HAP-1 (cell line): Measurements from ENCODE around the gene SLC46A3.
"Not testable (repeated sequence)": the region's sequence is repeated elsewhere in the genome, so short reads cannot be mapped to it uniquely, and the experiment has no call there.

Experiments used
- DNase-seq, 2 experiments: peaks; one replicate each; pipeline ENCODE4 v3.0.0-alpha.2; 2016 to 2020; ENCODE audit warnings: low spot score in 2 of 2
- H3K27me3 ChIP-seq: fragments of 250-450 bp; sonication (Bioruptor Pico); 2 replicates; pipeline ENCODE4 v1.5.1; 2020; ENCODE audit warnings: low read depth, mild to moderate bottlenecking, moderate library complexity
- H3K36me3 ChIP-seq: fragments of 250-450 bp; sonication (Bioruptor Pico); replicated peaks from 2 replicates; pipeline ENCODE4 v1.5.1; 2020; ENCODE audit warnings: mild to moderate bottlenecking
- H3K4me1 ChIP-seq: fragments of 250-450 bp; sonication (Bioruptor Pico); 2 replicates; pipeline ENCODE4 v1.5.1; 2020; ENCODE audit warnings: mild to moderate bottlenecking
- H3K4me3 ChIP-seq: fragments of 250-450 bp; sonication (Bioruptor Pico); 2 replicates; pipeline ENCODE4 v1.5.1; 2020; ENCODE audit warnings: mild to moderate bottlenecking, moderate library complexity
- H3K9me3 ChIP-seq: fragments of 250-450 bp; sonication (Bioruptor Pico); 2 replicates; pipeline ENCODE4 v1.5.1; 2020; ENCODE audit warnings: mild to moderate bottlenecking, moderate library complexity
- in situ Hi-C: fragments of 300-500 bp; cut with MboI; formaldehyde crosslinking; loops from 3 replicates; pipeline ENCODE4 v1.14.3; 2020; ENCODE audit warnings: low sequenced_read_pairs, inconsistent platforms, mixed read lengths

SLC46A3 gene

DNA sequence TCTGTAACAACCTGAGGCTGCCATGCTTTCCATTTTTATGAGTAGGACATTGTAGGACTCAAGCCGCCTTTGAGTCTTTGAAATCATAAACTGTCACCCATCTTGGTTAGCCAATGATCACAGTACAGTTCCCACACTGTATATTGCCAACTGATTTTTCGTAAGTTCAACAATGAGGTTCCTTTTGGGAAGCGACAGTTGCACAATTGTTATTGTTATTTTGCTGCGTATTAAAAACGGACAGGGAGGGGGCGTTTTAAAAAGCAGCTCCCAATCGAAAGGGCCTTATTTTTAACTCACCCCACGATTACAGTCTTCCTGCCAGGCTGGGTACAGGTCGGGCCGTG is 601 bp downstream of the SLC46A3 start:
- Histone ChIP-seq H3K36me3 (no peaks in the 10 kb centered on the region), H3K9me3 (no peaks in the 10 kb centered on the region), H3K4me3 (peak overlapping the region; percentile 54), H3K4me1 (peaks cover 3% of the 10 kb centered on the region; the same call in 1 of the 2 replicates), H3K27me3 (no peaks in the 10 kb centered on the region)
- in situ Hi-C loops: no loop called here
- no peak for DNase-seq

DNA sequence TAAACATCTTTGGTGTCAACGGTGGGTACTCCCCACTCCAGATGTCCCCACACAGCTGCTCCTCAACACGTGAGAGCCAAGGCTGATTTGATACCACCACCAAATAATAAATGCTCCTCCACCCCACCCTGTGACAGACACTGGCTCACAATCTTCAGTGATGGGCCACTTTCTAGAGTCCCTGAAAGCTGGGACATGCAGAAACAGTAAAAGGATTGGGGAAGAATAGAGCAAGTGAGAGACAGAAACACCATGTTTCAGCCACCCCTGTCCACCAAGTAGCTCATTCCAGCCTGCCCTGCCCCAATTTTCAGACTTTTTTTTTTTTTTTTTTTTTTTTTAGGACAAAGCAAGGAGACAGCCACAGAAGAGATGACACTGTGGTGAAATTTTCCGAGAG is 1.6 kb downstream of the SLC46A3 start:
- Histone ChIP-seq H3K4me1 (peaks cover 3% of the 10 kb centered on the region; the same call in 1 of the 2 replicates), H3K4me3 (no peak overlapping the region), H3K36me3 (no peaks in the 10 kb centered on the region), H3K9me3 (no peaks in the 10 kb centered on the region), H3K27me3 (no peaks in the 10 kb centered on the region)
- DNase-seq: no peak
- in situ Hi-C loops: no loop called here

GRCh38 chr13:28716511-28716910 is 2.3 kb downstream of the SLC46A3 start:
- Histone ChIP-seq H3K4me3 (no peak overlapping the region), H3K27me3 (no peaks in the 10 kb centered on the region), H3K9me3 (no peaks in the 10 kb centered on the region), H3K4me1 (peaks cover 3% of the 10 kb centered on the region; the same call in 1 of the 2 replicates), H3K36me3 (no peaks in the 10 kb centered on the region)
- no peak for DNase-seq
- in situ Hi-C loops: no loop called here

DNA sequence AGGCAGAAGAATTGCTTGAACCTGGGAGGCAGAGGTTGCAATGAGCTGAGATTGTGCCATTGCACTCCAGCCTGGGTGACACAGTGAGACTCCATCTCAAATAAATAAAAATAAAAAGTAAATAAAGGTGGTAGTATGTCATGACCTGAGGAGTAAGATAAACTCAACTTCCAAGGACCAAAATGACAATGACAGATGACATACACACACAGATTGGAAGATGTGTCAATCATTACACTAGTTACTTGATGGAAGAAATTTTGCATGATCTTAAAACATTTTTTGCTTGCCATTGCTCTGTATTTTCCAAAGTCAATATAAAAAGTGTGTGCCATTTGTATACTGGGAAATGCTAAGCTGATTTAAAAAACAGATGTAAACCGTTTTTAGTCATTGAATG is 4.1 kb downstream of the SLC46A3 start:
- Histone ChIP-seq H3K9me3 (no peaks in the 10 kb centered on the region), H3K27me3 (no peaks in the 10 kb centered on the region), H3K4me1 (peaks cover 3% of the 10 kb centered on the region; the same call in 1 of the 2 replicates), H3K4me3 (no peak overlapping the region), H3K36me3 (no peaks in the 10 kb centered on the region)
- DNase-seq: no peak
- in situ Hi-C loops: no loop called here

DNA sequence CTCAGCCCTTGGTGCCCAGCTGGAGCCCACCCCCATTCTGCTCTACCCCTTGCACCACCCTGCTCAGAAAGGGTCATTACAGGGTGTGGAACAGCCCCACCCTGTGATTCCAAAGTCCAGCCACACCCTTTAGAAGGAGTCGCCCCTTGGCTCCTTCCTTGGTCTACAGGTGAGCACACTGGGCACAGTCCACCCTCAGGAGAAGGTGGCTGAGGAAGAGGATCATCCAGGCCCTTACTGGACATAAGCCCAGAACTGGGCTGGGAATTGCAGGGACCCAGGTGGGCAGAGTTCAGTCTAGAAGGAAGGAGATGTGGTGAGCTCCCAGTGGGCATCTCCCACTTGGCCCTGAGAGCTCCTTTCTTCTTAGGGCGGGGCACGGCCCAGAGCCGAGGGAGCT is 8.6 kb downstream of the SLC46A3 start:
- no peak for DNase-seq
- Histone ChIP-seq H3K4me1 (peaks cover 6% of the 10 kb centered on the region; the same call in 1 of the 2 replicates), H3K27me3 (no peaks in the 10 kb centered on the region), H3K4me3 (no peak overlapping the region), H3K9me3 (no peaks in the 10 kb centered on the region), H3K36me3 (no peaks in the 10 kb centered on the region)
- in situ Hi-C loops: no loop called here

- H3K36me3 ChIP-seq: no peaks in the 10 kb centered on the region
- H3K4me1 ChIP-seq: peaks cover 6% of the 10 kb centered on the region; the same call in 1 of the 2 replicates
- H3K4me3 ChIP-seq: no peak overlapping the region
- H3K9me3 ChIP-seq: no peaks in the 10 kb centered on the region
- peak; percentile 27 to 33 for DNase-seq
- H3K27me3 ChIP-seq: no peaks in the 10 kb centered on the region
- in situ Hi-C loops: no loop called here
Measured at GRCh38 chr13:28707629-28708427, 10.9 kb downstream of the SLC46A3 start.

DNA sequence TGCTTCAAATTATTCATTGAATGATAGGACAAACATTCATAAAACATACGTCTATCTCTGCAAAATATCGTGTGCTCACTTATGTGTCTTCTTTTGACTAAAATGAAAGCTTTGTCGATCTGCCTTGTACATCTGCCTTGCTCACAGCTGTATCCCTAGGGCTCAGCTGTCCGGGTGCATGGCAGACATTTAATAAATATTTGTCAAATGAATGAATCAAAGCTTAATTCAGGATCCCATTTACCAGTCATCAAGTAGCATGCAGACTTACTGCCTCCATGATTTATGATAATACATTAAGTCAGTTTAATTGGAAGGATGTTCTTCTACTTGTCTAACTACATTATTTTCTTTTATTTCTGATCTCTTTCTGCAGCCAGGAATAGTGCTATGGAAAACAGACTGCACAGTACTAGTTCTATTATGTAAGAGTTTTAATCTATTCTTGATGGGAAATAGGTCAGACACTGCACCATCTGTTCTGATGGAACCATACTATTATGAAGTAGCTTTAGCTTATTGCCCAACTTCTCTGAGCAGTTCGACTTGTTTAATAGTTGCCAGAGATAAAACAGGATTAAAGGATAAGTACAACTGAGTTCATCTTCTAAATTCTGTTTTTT is 13.2 kb downstream of the SLC46A3 start:
- H3K4me1 ChIP-seq: peaks cover 6% of the 10 kb centered on the region; the same call in 1 of the 2 replicates
- DNase-seq: no peak
- H3K4me3 ChIP-seq: no peak overlapping the region
- no peaks in the 10 kb centered on the region for H3K36me3 ChIP-seq
- no peaks in the 10 kb centered on the region for H3K9me3 ChIP-seq
- no peaks in the 10 kb centered on the region for H3K27me3 ChIP-seq
- in situ Hi-C loops: no loop called here

DNA sequence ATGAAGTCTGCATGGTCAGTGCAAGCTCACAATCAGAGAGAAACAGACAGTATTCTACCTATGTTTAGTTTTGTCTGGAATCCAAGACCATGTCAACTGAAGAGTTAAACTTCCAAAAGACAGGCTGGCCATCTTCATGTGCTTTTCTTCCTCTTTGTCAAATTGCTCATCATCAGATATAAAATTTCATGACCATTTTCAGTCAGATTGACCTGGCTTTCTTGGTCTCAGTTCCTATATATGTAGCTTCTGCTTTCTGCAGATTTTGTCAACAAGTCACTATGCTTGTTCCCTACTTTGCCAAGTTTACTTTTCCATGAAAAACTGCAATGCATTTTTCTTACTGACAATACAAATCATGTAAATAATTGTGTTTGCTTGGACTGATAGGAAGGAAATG is 13.9 kb downstream of the SLC46A3 start:
- in situ Hi-C loops: no loop called here
- peaks cover 6% of the 10 kb centered on the region; the same call in 1 of the 2 replicates for H3K4me1 ChIP-seq
- H3K36me3 ChIP-seq: no peaks in the 10 kb centered on the region
- no peak overlapping the region for H3K4me3 ChIP-seq
- no peaks in the 10 kb centered on the region for H3K27me3 ChIP-seq
- no peaks in the 10 kb centered on the region for H3K9me3 ChIP-seq
- DNase-seq: no peak

GRCh38 chr13:28704282-28704681 is 14.5 kb downstream of the SLC46A3 start:
- H3K36me3 ChIP-seq: no peaks in the 10 kb centered on the region
- no peaks in the 10 kb centered on the region for H3K9me3 ChIP-seq
- in situ Hi-C loops: no loop called here
- H3K27me3 ChIP-seq: no peaks in the 10 kb centered on the region
- H3K4me1 ChIP-seq: peaks cover 6% of the 10 kb centered on the region; the same call in 1 of the 2 replicates
- no peak for DNase-seq
- H3K4me3 ChIP-seq: no peak overlapping the region

DNA sequence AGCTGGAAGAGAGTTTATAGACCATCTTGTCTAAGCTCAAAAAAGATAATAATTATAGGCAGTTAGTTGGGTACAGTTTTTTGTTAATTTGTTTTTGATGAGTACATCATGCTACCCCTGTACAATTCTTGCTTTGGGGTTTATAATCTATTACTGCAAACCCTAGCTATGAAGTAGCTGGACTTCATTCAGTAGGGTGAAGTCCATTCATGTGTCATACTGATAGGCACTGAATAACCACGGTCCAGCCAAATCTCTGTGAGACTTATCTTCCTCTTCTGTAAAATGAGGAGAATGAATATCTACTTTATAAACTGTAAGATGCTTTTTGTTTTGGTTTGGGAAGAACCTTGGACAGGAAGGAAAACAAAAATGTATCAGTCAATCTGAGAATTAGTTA is 19.5 kb downstream of the SLC46A3 start:
- Histone ChIP-seq H3K27me3 (no peaks in the 10 kb centered on the region), H3K4me1 (peaks cover 2% of the 10 kb centered on the region; the same call in 1 of the 2 replicates)
- in situ Hi-C loops: no loop called here

GRCh38 chr13:28697441-28697840 is 21.3 kb downstream of the SLC46A3 start:
- H3K4me1 ChIP-seq: peaks cover 11% of the 10 kb centered on the region
- in situ Hi-C loops: no loop called here
- H3K36me3 ChIP-seq: no peaks in the 10 kb centered on the region
- H3K9me3 ChIP-seq: no peaks in the 10 kb centered on the region
- no peak for DNase-seq
- no peaks in the 10 kb centered on the region for H3K27me3 ChIP-seq
- H3K4me3 ChIP-seq: no peak overlapping the region

More for the DNA sequence above, 19.5 kb downstream of the SLC46A3 start:
- Histone ChIP-seq H3K9me3 (no peaks in the 10 kb centered on the region), H3K4me3 (no peak overlapping the region), H3K36me3 (no peaks in the 10 kb centered on the region)
- no peak for DNase-seq

DNA sequence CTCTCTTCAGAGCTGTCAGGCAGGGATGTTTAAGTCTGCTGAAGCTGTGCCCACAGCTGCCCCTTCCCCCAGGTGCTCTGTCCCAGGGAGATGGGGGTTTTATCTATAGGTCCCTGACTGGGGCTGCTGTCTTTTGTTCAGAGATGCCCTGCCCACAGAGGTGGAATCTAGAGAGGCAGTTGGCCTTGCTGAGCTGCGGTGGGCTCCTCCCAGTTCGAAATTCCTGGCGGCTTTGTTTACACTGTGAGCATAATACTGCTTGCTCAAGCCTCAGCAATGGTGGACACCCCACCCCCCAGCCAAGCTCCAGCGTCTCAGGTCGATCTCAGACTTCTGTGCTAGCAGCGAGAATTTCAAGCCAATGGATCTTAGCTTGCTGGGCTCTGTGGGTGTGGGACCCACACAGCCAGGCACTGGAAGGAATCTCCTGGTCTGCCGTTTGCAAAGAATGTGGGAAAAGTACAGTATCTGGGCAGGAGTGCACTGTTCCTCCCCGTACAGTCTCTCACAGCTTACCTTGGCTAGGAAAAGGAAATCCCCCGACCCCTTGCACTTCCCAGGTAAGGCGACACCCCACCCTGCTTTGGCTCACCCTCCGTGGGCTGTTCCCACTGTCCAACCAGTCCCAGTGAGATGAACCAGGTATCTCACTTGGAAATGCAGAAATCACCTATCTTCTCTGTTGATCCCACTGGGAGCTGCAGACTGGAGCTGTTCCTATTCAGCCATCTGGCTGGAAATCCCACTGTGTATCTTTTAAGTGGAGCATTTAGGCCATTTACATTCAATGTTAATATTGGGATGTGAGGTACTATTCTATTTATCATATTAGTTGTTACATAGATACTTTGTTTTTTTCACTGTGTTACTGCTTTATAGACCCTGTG is 24.9 kb downstream of the SLC46A3 start:
- Histone ChIP-seq H3K4me3 (peak overlapping the region; percentile 33), H3K4me1 (peaks cover 11% of the 10 kb centered on the region)
- H3K36me3 ChIP-seq, H3K9me3 ChIP-seq, in situ Hi-C loops, H3K27me3 ChIP-seq: not testable (repeated sequence)
- DNase-seq: peak; percentile 67 to 87

DNA sequence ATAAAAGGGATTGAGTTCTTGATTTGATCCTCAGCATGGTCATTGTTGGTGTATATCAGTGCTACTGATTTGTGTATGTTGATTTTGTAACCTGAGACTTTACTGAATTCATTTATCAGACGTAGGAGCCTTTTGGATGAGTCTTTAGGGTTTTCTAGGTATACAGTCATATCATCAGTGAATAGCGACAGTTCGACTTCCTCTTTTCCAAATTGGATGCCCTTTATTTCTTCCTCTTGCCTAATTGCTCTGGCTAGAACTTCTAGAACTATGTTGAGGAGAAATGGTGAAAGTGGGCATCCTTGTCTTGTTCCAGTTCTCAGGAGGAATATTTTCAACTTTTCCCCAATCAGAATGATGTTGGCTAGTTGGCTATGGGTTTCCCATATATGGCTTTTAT is 32.9 kb downstream of the SLC46A3 start:
- Histone ChIP-seq H3K36me3 (no peaks in the 10 kb centered on the region), H3K4me1 (no peaks in the 10 kb centered on the region), H3K9me3 (no peaks in the 10 kb centered on the region), H3K27me3 (no peaks in the 10 kb centered on the region), H3K4me3 (no peak overlapping the region)
- DNase-seq: no peak
- in situ Hi-C loops: loop anchor here (10.0 kb wide), 1 partner anchor 109 kb away; no protein-coding TSS in a partner anchor
